Thoracic aorta (tissue), 2 donors: ENCODE data around the gene IL15RA. TPM values are rescaled to one million over a fixed set of nuclear protein-coding genes. Genes with fewer than 3 reads are reported as not detected.

ENCODE experiments used
- ATAC-seq: fragments of 150-250 bp; one replicate; pipeline ENCODE4 v1.8.0; 2017; ENCODE audit warnings: low read depth; ENCODE audit not compliant: insufficient number of reproducible peaks, low FRiP score
- DNase-seq: peaks from one replicate; pipeline ENCODE4 v3.0.0-alpha.2; 2020; ENCODE audit warnings: low spot score
- H3K27ac ChIP-seq, 2 donors: fragments of 200-600 bp; sonication (generic); 1 replicate in 1 of 2; 2 replicates in 1 of 2; pipeline ENCODE4 v1.5.1; 2016; ENCODE audit warnings: mild to moderate bottlenecking in 2 of 2, moderate library complexity in 2 of 2
- H3K27me3 ChIP-seq: fragments of 200-600 bp; sonication (generic); replicated peaks from 2 replicates; pipeline ENCODE4 v1.6.0; 2016; ENCODE audit warnings: mild to moderate bottlenecking; ENCODE audit not compliant: insufficient read depth
- H3K36me3 ChIP-seq: fragments of 200-600 bp; sonication (generic); one replicate; pipeline ENCODE4 v1.5.1; 2016
- H3K4me1 ChIP-seq, 2 donors: fragments of 200-600 bp; sonication (generic); 1 replicate in 1 of 2; 2 replicates in 1 of 2; pipeline versions ENCODE4 v1.5.1 to v1.6.0; 2016; ENCODE audit warnings: low read depth in 2 of 2, mild to moderate bottlenecking in 1 of 2; ENCODE audit not compliant: control insufficient read depth in 1 of 2
- H3K4me3 ChIP-seq: fragments of 200-600 bp; sonication (generic); 2 replicates; pipeline ENCODE4 v1.5.1; 2016; ENCODE audit warnings: mild to moderate bottlenecking
- H3K9me3 ChIP-seq: fragments of 200-600 bp; sonication (generic); 2 replicates; pipeline ENCODE4 v1.5.1; 2016
- CTCF ChIP-seq: fragments of 200-600 bp; sonication (generic); IDR thresholded peaks from one replicate; pipeline ENCODE4 v1.5.1; 2019; ENCODE audit warnings: antibody characterized with exemption
- total RNA-seq, 2 donors: library from RNA; depleted of rRNA; stranded (reverse); fragments of >200 nt; gene quantifications; one replicate each; pipeline versions ENCODE4 v1.1.0 to v1.2.3, GENCODE V29; 2016

Gene IL15RA
- total RNA-seq, 2 donors from 2014 or later: 34.4 to 44.1 TPM

DNA sequence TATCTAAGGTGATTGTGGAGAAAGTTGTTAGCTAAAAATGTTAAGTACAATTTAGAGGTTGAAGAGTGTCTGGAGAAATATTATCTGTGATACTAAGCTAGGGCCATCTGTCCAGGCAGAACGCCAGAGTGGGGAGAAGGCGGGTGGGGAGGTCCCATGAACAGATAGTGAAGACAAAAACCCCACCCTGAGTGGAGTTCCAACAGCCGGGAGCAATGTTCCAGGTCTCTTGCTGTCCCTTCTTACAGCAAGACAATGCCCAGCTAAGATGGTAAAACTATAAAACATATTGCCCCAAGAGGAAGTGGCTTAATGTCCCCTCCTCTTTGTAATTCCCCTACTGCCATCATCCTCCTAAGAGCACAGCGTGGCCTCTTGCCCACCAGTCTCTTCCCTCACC lies 10.4 kb upstream of the IL15RA start:
- Histone ChIP-seq H3K36me3 (no peaks in the 10 kb centered on the region), H3K4me1 (no peaks in the 10 kb centered on the region), H3K27me3 (no peaks in the 10 kb centered on the region), H3K27ac (no peak overlapping the region), H3K4me3 (no peak overlapping the region), H3K9me3 (peaks cover 4% of the 10 kb centered on the region)
- ATAC-seq (no peak), DNase-seq (no peak)
- TF ChIP-seq CTCF: no peak

DNA sequence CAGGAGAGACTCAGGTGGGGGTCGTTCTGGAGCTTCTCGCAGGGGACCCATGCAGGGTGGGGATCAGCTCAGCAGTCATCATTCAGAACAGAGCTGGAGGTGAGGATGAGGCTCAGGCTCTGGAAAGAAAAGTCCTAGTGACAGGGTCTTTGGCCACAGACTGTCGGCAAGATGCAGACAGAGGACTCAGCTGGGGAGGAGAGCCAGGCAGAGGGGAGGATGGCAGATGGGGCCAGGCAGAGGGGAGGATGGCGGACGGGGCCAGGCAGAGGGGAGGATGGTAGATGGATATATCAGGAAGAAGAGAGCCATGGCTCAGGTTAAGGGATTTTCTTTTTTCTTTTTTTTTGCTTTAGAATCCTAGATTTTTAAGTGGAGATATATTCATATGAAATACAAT lies 7.7 kb upstream of the IL15RA start:
- no peak for ATAC-seq
- Histone ChIP-seq H3K36me3 (no peaks in the 10 kb centered on the region), H3K9me3 (no peaks in the 10 kb centered on the region), H3K4me3 (no peak overlapping the region), H3K27me3 (no peaks in the 10 kb centered on the region), H3K27ac (no peak overlapping the region), H3K4me1 (no peaks in the 10 kb centered on the region)
- DNase-seq: no peak
- no peak for TF ChIP-seq CTCF

DNA sequence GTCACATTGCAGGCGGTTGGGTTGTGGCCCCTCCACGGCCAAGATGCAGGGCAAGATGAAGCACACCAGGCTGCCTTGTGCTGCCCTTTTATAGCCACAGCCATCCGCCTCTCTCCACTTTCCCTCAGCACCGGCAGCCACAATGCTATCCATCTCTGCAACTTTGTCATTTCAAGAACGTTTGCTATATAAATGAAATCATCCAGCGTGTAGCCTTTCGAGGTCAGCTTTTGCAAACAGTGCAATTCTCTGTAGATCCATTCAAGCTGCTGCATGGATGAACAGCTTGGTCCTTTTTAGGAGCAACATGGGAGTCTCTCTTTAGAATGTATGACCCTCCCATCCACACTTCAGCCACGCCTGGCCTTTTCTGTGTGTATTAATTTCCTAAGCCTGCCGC lies 6.4 kb upstream of the IL15RA start:
- no peaks in the 10 kb centered on the region for H3K9me3 ChIP-seq
- no peaks in the 10 kb centered on the region for H3K27me3 ChIP-seq
- no peaks in the 10 kb centered on the region for H3K36me3 ChIP-seq
- no peak overlapping the region for H3K4me3 ChIP-seq
- no peak for DNase-seq
- H3K4me1 ChIP-seq: no peaks in the 10 kb centered on the region
- no peak for TF ChIP-seq CTCF
- no peak overlapping the region for H3K27ac ChIP-seq
- ATAC-seq: no peak

- H3K27ac ChIP-seq: no peak overlapping the region
- H3K4me3 ChIP-seq: no peak overlapping the region
- ATAC-seq (no peak), DNase-seq (no peak)
- no peaks in the 10 kb centered on the region for H3K27me3 ChIP-seq
- H3K4me1 ChIP-seq: peaks cover 0 to under 1% of the 10 kb centered on the region in 2 donors
- H3K36me3 ChIP-seq: no peaks in the 10 kb centered on the region
- no peak for TF ChIP-seq CTCF
- H3K9me3 ChIP-seq: no peaks in the 10 kb centered on the region
These were observed 4.2 kb upstream of the IL15RA start for GRCh38 chr10:5981529-5981928.

- TF ChIP-seq CTCF: no peak
- no peak for DNase-seq
- H3K27ac ChIP-seq: peak overlapping the region; percentile 85 to 94
- peak overlapping the region; percentile 92 for H3K4me3 ChIP-seq
- H3K9me3 ChIP-seq: no peaks in the 10 kb centered on the region
- H3K36me3 ChIP-seq: no peaks in the 10 kb centered on the region
- no peak for ATAC-seq
- peaks cover 9 to 15% of the 10 kb centered on the region in 2 donors for H3K4me1 ChIP-seq
- no peaks in the 10 kb centered on the region for H3K27me3 ChIP-seq
These were observed 817 bp upstream of the IL15RA start for GRCh38 chr10:5978230-5978489.
